ENCODE data around the gene RCE1. TPM values are rescaled to one million over a fixed set of nuclear protein-coding genes. Genes with fewer than 3 reads are reported as not detected.

RCE1 gene
- total and polyA plus RNA-seq, 2 donors (not counting 3 experiments of a cell fraction or from before 2014, with no cell fraction given) = 26.9 to 47.4 TPM

GRCh38 chr11:66810576-66811185 lies 32.6 kb upstream of the RCE1 start:
- no peaks in the 10 kb centered on the region for H3K79me2 ChIP-seq (ENCODE audit: control insufficient read depth, insufficient read depth, low read length)
- no peaks in the 10 kb centered on the region for H3K27me3 ChIP-seq (ENCODE audit: control insufficient read depth in 2 of 2, insufficient read depth in 2 of 2, low read length in 2 of 2)
- no peaks in the 10 kb centered on the region for H4K20me1 ChIP-seq (replicated peaks; ENCODE audit: control insufficient read depth, extremely low read depth, insufficient read depth, low read length)
- TF ChIP-seq, protein P1, sequence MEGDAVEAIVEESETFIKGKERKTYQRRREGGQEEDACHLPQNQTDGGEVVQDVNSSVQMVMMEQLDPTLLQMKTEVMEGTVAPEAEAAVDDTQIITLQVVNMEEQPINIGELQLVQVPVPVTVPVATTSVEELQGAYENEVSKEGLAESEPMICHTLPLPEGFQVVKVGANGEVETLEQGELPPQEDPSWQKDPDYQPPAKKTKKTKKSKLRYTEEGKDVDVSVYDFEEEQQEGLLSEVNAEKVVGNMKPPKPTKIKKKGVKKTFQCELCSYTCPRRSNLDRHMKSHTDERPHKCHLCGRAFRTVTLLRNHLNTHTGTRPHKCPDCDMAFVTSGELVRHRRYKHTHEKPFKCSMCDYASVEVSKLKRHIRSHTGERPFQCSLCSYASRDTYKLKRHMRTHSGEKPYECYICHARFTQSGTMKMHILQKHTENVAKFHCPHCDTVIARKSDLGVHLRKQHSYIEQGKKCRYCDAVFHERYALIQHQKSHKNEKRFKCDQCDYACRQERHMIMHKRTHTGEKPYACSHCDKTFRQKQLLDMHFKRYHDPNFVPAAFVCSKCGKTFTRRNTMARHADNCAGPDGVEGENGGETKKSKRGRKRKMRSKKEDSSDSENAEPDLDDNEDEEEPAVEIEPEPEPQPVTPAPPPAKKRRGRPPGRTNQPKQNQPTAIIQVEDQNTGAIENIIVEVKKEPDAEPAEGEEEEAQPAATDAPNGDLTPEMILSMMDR (IDR thresholded peaks at IDR 0.05; ENCODE audit: extremely low read depth in 1 of 2, insufficient read depth in 1 of 2, low read depth in 1 of 2, low read length in 2 of 2) = no peak
- TF ChIP-seq POLR2AphosphoS5 (IDR thresholded peaks at IDR 0.05; ENCODE audit: insufficient read depth, low read depth, low read length) = no peak
- no peak for TF ChIP-seq FOS (IDR thresholded peaks at IDR 0.05; ENCODE audit: borderline replicate concordance, insufficient read depth, low read length)
- no peak for TF ChIP-seq EZH2 (IDR thresholded peaks at IDR 0.05; ENCODE audit: borderline replicate concordance, low read depth, low read length, severe bottlenecking)
- no peak for TF ChIP-seq JUN (IDR thresholded peaks at IDR 0.05; ENCODE audit: borderline replicate concordance, insufficient read depth, insufficient read length, low read depth)
- TF ChIP-seq GATA2 (IDR thresholded peaks at IDR 0.05; ENCODE audit: insufficient read depth, insufficient read length, low read depth, low read length) = no peak
- no peak for TF ChIP-seq POLR2A (IDR thresholded peaks at IDR 0.05; ENCODE audit: low read depth, low read length)
- TF ChIP-seq MYC (IDR thresholded peaks at IDR 0.05; ENCODE audit: low read depth, low read length) = no peak
- TF ChIP-seq, protein P2, sequence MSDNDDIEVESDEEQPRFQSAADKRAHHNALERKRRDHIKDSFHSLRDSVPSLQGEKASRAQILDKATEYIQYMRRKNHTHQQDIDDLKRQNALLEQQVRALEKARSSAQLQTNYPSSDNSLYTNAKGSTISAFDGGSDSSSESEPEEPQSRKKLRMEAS (IDR thresholded peaks at IDR 0.05; ENCODE audit: insufficient read depth, insufficient read length) = no peak
- H3K4me3 ChIP-seq (replicated peaks in 1 of 3; ENCODE audit: insufficient read depth in 1 of 3, low read depth in 1 of 3, low read length in 3 of 3) = no peak overlapping the region
- H2AFZ ChIP-seq (ENCODE audit: low read depth, low read length) = no peak overlapping the region
- dilution Hi-C loops (cut with MboI; ENCODE audit: extremely low pct_ligation_motif_present, low sequenced_read_pairs) = no loop called here
- no peak overlapping the region for H3K27ac ChIP-seq (ENCODE audit: insufficient read depth, low read depth, low read length)
- H3K36me3 ChIP-seq (ENCODE audit: control insufficient read depth in 2 of 2, extremely low read depth in 1 of 2, insufficient read depth in 2 of 2, low read length in 2 of 2) = peaks cover 0 to 2% of the 10 kb centered on the region in 2 experiments
- ChIA-PET POLR2A (no interaction called here), CTCF (no interaction called here)
- H3K9me3 ChIP-seq (replicated peaks; ENCODE audit: control insufficient read depth, insufficient read depth, low read length) = no peaks in the 10 kb centered on the region
- FAIRE-seq (no peak), DNase-seq (ENCODE audit: low read depth, low spot score) (no peak)
- BruUV-seq (replicated peaks) = no TSS peak
- no peak overlapping the region for H3K9ac ChIP-seq (replicated peaks; ENCODE audit: extremely low read depth, insufficient read depth, low read length)
- H3K9me1 ChIP-seq (replicated peaks; ENCODE audit: control insufficient read depth, extremely low read depth, insufficient read depth, low read length) = no peaks in the 10 kb centered on the region
- no peak overlapping the region for H3K4me2 ChIP-seq (ENCODE audit: insufficient read depth, low read length)
- intact Hi-C loops (cut with micrococcal nuclease) = loop anchor here (5.0 kb wide), 1 partner anchor 43 kb away; no protein-coding TSS in a partner anchor
- peaks cover 9% of the 10 kb centered on the region for H3K4me1 ChIP-seq (ENCODE audit: control insufficient read depth, extremely low read depth, insufficient read depth, low read length)

Measured in endothelial cell of umbilical vein (primary cell).